GM23338 (cell line): Measurements from ENCODE around the gene ALPP. TPM values are rescaled to one million over a fixed set of nuclear protein-coding genes. Genes with fewer than 3 reads are reported as not detected.

Experiments
- ATAC-seq: fragments of 200-7000 bp; cut with Tn5 transposase; 3 replicates; pipeline ENCODE4 v1.9.1; 2020
- DNase-seq: peaks from one replicate; pipeline ENCODE4 v3.0.0-alpha.2; 2015; ENCODE audit warnings: low spot score
- H2AFZ ChIP-seq: fragments of 200-600 bp; sonication (generic); 2 replicates; pipeline ENCODE4 v1.8.0; 2016; ENCODE audit warnings: antibody characterized with exemption, mild to moderate bottlenecking, moderate library complexity
- H3F3A ChIP-seq: fragments of 200-600 bp; sonication (generic); replicated peaks from 2 replicates; pipeline ENCODE4 v1.8.0; 2017; ENCODE audit warnings: antibody characterized with exemption, mixed run types, low read depth
- H3K27ac ChIP-seq: fragments of 200-600 bp; sonication (generic); 2 replicates; pipeline ENCODE4 v1.6.1; 2016; ENCODE audit warnings: low read depth
- H3K27me3 ChIP-seq: fragments of 200-600 bp; sonication (generic); 2 replicates; pipeline ENCODE4 v1.8.0; 2016; ENCODE audit warnings: mild to moderate bottlenecking, mixed run types, moderate library complexity; ENCODE audit not compliant: insufficient read depth
- H3K36me3 ChIP-seq: fragments of 200-600 bp; sonication (generic); 2 replicates; pipeline ENCODE4 v1.8.0; 2016; ENCODE audit warnings: mild to moderate bottlenecking; ENCODE audit not compliant: insufficient read depth
- H3K4me1 ChIP-seq: fragments of 200-600 bp; sonication (generic); 2 replicates; pipeline ENCODE4 v1.8.0; 2016; ENCODE audit warnings: mild to moderate bottlenecking, moderate library complexity; ENCODE audit not compliant: insufficient read depth
- H3K4me2 ChIP-seq: fragments of 200-600 bp; sonication (generic); 2 replicates; pipeline ENCODE4 v1.7.1; 2017; ENCODE audit warnings: mixed run types
- H3K4me3 ChIP-seq: fragments of 200-600 bp; sonication (generic); 2 replicates; pipeline ENCODE4 v1.6.1; 2016; ENCODE audit warnings: mixed run types
- H3K79me2 ChIP-seq: fragments of 200-600 bp; sonication (generic); replicated peaks from 2 replicates; pipeline ENCODE4 v1.8.0; 2017; ENCODE audit warnings: mild to moderate bottlenecking; ENCODE audit not compliant: insufficient read depth
- H3K9me2 ChIP-seq: fragments of 200-600 bp; sonication (generic); 2 replicates; pipeline ENCODE4 v1.8.0; 2017; ENCODE audit not compliant: insufficient read depth
- H4K20me1 ChIP-seq: fragments of 200-600 bp; sonication (generic); replicated peaks from 2 replicates; pipeline ENCODE4 v1.8.0; 2017; ENCODE audit warnings: mild to moderate bottlenecking; ENCODE audit not compliant: insufficient read depth
- H3K27ac Mint-ChIP-seq: 2 replicates; pipeline ENCODE4 v1.8.0; 2020; ENCODE audit warnings: inconsistent platforms, mild to moderate bottlenecking, moderate library complexity, mixed read lengths
- H3K27me3 Mint-ChIP-seq: 3 replicates; pipeline ENCODE4 v1.8.0; 2022; ENCODE audit warnings: low read depth, mild to moderate bottlenecking, moderate library complexity, mixed read lengths, inconsistent platforms; ENCODE audit not compliant: insufficient read depth, poor library complexity
- H3K36me3 Mint-ChIP-seq: 3 replicates; pipeline ENCODE4 v1.8.0; 2021; ENCODE audit warnings: low read depth, mild to moderate bottlenecking, inconsistent platforms, moderate library complexity, mixed read lengths
- H3K4me1 Mint-ChIP-seq: 3 replicates; pipeline ENCODE4 v1.8.0; 2020; ENCODE audit warnings: mild to moderate bottlenecking, inconsistent platforms, mixed read lengths
- H3K4me3 Mint-ChIP-seq: 3 replicates; pipeline ENCODE4 v1.8.0; 2021; ENCODE audit warnings: moderate library complexity, mild to moderate bottlenecking, inconsistent platforms, mixed read lengths
- H3K9me3 Mint-ChIP-seq: 3 replicates; pipeline ENCODE4 v1.8.0; 2020; ENCODE audit warnings: moderate library complexity, mild to moderate bottlenecking, inconsistent platforms, mixed read lengths
- CREB1 ChIP-seq: fragments of 250-450 bp; sonication (Bioruptor Pico); IDR thresholded peaks from 2 replicates; pipeline ENCODE4 v1.5.0; 2020; ENCODE audit warnings: low read depth, mild to moderate bottlenecking, moderate library complexity
- ETS1 ChIP-seq: IDR thresholded peaks from 2 replicates; pipeline ENCODE4 v1.6.1; 2016; ENCODE audit warnings: antibody characterized with exemption
- EZH2 ChIP-seq: fragments of 200-600 bp; sonication (generic); IDR thresholded peaks from one replicate; pipeline ENCODE4 v1.8.0; 2017; ENCODE audit warnings: antibody characterized with exemption, mild to moderate bottlenecking, low read depth; ENCODE audit not compliant: unreplicated experiment
- EZH2phosphoT487 ChIP-seq: fragments of 200-600 bp; sonication (generic); IDR thresholded peaks from one replicate; pipeline ENCODE4 v1.8.1; 2018; ENCODE audit warnings: antibody characterized with exemption; ENCODE audit not compliant: unreplicated experiment
- JUNB ChIP-seq: IDR thresholded peaks from one replicate; pipeline ENCODE4 v1.6.1; 2016; ENCODE audit warnings: antibody characterized with exemption; ENCODE audit not compliant: unreplicated experiment
- NANOG ChIP-seq: IDR thresholded peaks from 2 replicates; pipeline ENCODE4 v1.6.1; 2016; ENCODE audit warnings: antibody characterized with exemption, borderline replicate concordance
- POLR2AphosphoS5 ChIP-seq: IDR thresholded peaks from 2 replicates; pipeline ENCODE4 v1.6.1; 2016; ENCODE audit warnings: antibody characterized with exemption, low read depth
- STAT1 ChIP-seq: IDR thresholded peaks from one replicate; pipeline ENCODE4 v1.6.1; 2016; ENCODE audit warnings: antibody characterized with exemption; ENCODE audit not compliant: unreplicated experiment
- ZNF331 ChIP-seq: fragments of 250-450 bp; sonication (Bioruptor Pico); IDR thresholded peaks from 2 replicates; pipeline ENCODE4 v1.5.0; 2020; ENCODE audit warnings: low read depth, mild to moderate bottlenecking, moderate library complexity
- polyA plus RNA-seq: library from polyadenylated mRNA; unstranded; fragments of >200 nt; fragmentation: Nextera tagmentation; extraction: Ambion mirVana; gene quantifications from 2 replicates; pipeline ENCODE4 v1.2.1, GENCODE V29; 2016
- total RNA-seq: library from RNA; depleted of rRNA; stranded (reverse); fragments of >200 nt; shearing (Covaris generic); gene quantifications from 2 replicates; pipeline ENCODE4 v1.2.3, GENCODE V29; 2014
- TF ChIP-seq, protein P1 (sequence below): IDR thresholded peaks from one replicate; pipeline ENCODE4 v1.6.1; 2018; ENCODE audit warnings: antibody characterized with exemption; ENCODE audit not compliant: unreplicated experiment

ALPP gene
- total and polyA plus RNA-seq, 2 experiments from 2014 or later, result 0.28 TPM; not detected in 1

GRCh38 chr2:232349546-232349945 lies 29.0 kb upstream of the ALPP start:
- H3K9me3 Mint-ChIP-seq, result peaks cover 13% of the 10 kb centered on the region
- H3K4me3 Mint-ChIP-seq, result no peak overlapping the region
- TF ChIP-seq POLR2AphosphoS5, result no peak
- TF ChIP-seq, protein P1, sequence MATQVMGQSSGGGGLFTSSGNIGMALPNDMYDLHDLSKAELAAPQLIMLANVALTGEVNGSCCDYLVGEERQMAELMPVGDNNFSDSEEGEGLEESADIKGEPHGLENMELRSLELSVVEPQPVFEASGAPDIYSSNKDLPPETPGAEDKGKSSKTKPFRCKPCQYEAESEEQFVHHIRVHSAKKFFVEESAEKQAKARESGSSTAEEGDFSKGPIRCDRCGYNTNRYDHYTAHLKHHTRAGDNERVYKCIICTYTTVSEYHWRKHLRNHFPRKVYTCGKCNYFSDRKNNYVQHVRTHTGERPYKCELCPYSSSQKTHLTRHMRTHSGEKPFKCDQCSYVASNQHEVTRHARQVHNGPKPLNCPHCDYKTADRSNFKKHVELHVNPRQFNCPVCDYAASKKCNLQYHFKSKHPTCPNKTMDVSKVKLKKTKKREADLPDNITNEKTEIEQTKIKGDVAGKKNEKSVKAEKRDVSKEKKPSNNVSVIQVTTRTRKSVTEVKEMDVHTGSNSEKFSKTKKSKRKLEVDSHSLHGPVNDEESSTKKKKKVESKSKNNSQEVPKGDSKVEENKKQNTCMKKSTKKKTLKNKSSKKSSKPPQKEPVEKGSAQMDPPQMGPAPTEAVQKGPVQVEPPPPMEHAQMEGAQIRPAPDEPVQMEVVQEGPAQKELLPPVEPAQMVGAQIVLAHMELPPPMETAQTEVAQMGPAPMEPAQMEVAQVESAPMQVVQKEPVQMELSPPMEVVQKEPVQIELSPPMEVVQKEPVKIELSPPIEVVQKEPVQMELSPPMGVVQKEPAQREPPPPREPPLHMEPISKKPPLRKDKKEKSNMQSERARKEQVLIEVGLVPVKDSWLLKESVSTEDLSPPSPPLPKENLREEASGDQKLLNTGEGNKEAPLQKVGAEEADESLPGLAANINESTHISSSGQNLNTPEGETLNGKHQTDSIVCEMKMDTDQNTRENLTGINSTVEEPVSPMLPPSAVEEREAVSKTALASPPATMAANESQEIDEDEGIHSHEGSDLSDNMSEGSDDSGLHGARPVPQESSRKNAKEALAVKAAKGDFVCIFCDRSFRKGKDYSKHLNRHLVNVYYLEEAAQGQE, result no peak
- TF ChIP-seq STAT1, result no peak
- no peak for TF ChIP-seq JUNB
- TF ChIP-seq CREB1 (CRISPR knock-in tag), result no peak
- no peak for TF ChIP-seq EZH2phosphoT487
- TF ChIP-seq ETS1, result no peak
- TF ChIP-seq EZH2, result no peak
- H3F3A ChIP-seq, result no peaks in the 10 kb centered on the region
- no peak overlapping the region for H2AFZ ChIP-seq
- DNase-seq, result no peak
- H3K27me3 Mint-ChIP-seq, result peaks cover 39% of the 10 kb centered on the region
- peaks cover 22% of the 10 kb centered on the region for H3K27me3 ChIP-seq
- H3K4me2 ChIP-seq, result no peak overlapping the region
- H3K4me1 Mint-ChIP-seq, result no peaks in the 10 kb centered on the region
- no peak overlapping the region for H3K27ac Mint-ChIP-seq
- H3K4me1 ChIP-seq, result no peaks in the 10 kb centered on the region
- ATAC-seq, result no peak
- no peaks in the 10 kb centered on the region for H4K20me1 ChIP-seq
- H3K27ac ChIP-seq, result no peak overlapping the region
- H3K79me2 ChIP-seq, result no peaks in the 10 kb centered on the region
- no peaks in the 10 kb centered on the region for H3K9me2 ChIP-seq
- H3K4me3 ChIP-seq, result no peak overlapping the region
- peaks cover 4% of the 10 kb centered on the region; the same call in 2 of the 3 replicates for H3K36me3 Mint-ChIP-seq
- H3K36me3 ChIP-seq, result no peaks in the 10 kb centered on the region

DNA sequence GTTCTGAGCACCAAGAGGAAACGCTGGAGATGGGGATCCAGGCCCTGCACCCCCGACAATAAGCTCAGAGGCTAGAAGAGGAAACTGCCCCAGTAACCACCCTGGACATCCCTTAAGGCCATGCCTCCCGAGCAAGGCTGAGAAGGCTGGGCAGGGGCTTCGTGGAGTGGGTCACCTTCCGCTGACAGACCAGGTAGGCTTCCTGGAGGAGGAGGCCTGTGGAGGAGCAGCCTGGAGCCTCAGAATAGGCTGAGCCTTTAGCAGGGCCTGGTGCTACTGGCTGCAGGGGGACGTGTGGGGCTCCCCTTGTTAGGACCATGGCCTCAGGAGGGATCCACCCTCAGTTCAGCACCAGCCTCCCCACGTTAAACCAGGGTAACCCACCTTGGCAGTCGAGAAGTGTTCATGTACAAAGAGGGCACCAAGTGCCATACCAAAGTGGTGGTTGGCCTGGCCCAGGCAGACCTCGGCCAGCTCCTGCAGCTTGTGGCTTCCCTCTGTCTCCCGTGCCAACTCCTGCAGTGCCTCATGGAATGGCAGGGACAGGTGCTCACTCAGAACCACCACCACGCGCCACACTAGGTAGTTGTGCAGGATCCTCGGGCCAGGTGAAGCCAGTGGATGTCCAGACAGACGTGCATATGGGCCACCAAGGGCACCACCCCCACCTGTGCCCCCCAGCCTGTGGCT lies 28.5 kb upstream of the ALPP start:
- no peak for ATAC-seq

More for the DNA sequence above, 28.5 kb upstream of the ALPP start:
- no peak overlapping the region for H3K27ac Mint-ChIP-seq
- Histone ChIP-seq H2AFZ (no peak overlapping the region), H3K27ac (no peak overlapping the region), H3K4me1 (no peaks in the 10 kb centered on the region), H3K4me3 (no peak overlapping the region), H3F3A (no peaks in the 10 kb centered on the region), H3K27me3 (peaks cover 22% of the 10 kb centered on the region), H3K79me2 (no peaks in the 10 kb centered on the region), H3K4me2 (no peak overlapping the region), H4K20me1 (no peaks in the 10 kb centered on the region), H3K9me2 (no peaks in the 10 kb centered on the region), H3K36me3 (0 out of 2 replicates have a peak, but pooled peaks cover 4% of the 10 kb centered on the region)
- peaks cover 19% of the 10 kb centered on the region for H3K9me3 Mint-ChIP-seq
- TF ChIP-seq JUNB (no peak), EZH2phosphoT487 (no peak), NANOG (no peak), ZNF331 (no peak)
- TF ChIP-seq, protein P1, result no peak
- H3K27me3 Mint-ChIP-seq, result peaks cover 41% of the 10 kb centered on the region
- H3K4me3 Mint-ChIP-seq, result no peak overlapping the region
- peaks cover 7% of the 10 kb centered on the region; the same call in 2 of the 3 replicates for H3K36me3 Mint-ChIP-seq
- no peak for DNase-seq
- no peaks in the 10 kb centered on the region for H3K4me1 Mint-ChIP-seq
